Measurements from ENCODE around the gene EYA3.

Gene EYA3

GRCh38 chr1:28088168-28088961, at the start of gene EYA3:
Gene EYA3, minus strand, starts transcription at chr1:28088610. Its CDS starts 30,584 bp downstream, at chr1:28058026.
- DNase-seq, result peak; percentile 97

GRCh38 chr1:28136922-28137613, 48.7 kb upstream of the EYA3 start:
- no peak for DNase-seq

- DNase-seq, result no peak
Measured at GRCh38 chr1:28136169-28136921, 47.9 kb upstream of the EYA3 start.

GRCh38 chr1:28135371-28136168, 47.2 kb upstream of the EYA3 start:
- no peak for DNase-seq

- no peak for DNase-seq
Measured at GRCh38 chr1:28134651-28135207, 46.3 kb upstream of the EYA3 start.

GRCh38 chr1:28132171-28133167, 44.1 kb upstream of the EYA3 start:
- DNase-seq, result no peak

GRCh38 chr1:28130901-28131300, 42.5 kb upstream of the EYA3 start:
- no peak for DNase-seq

GRCh38 chr1:28129150-28129549, 40.7 kb upstream of the EYA3 start:
- DNase-seq, result no peak

- no peak for DNase-seq
Measured at GRCh38 chr1:28127617-28128257, 39.3 kb upstream of the EYA3 start.

- DNase-seq, result no peak
Measured at GRCh38 chr1:28126783-28127490, 38.5 kb upstream of the EYA3 start.

GRCh38 chr1:28126212-28126611, 37.8 kb upstream of the EYA3 start:
- DNase-seq, result no peak

- DNase-seq, result no peak
Measured at GRCh38 chr1:28123461-28123961, 35.1 kb upstream of the EYA3 start.

GRCh38 chr1:28122183-28122582, 33.8 kb upstream of the EYA3 start:
- no peak for DNase-seq

GRCh38 chr1:28119556-28119955, 31.1 kb upstream of the EYA3 start:
- no peak for DNase-seq

GRCh38 chr1:28118640-28119307, 30.4 kb upstream of the EYA3 start:
- no peak for DNase-seq

GRCh38 chr1:28115267-28115666, 26.9 kb upstream of the EYA3 start:
- DNase-seq, result no peak

GRCh38 chr1:28114844-28115243, 26.4 kb upstream of the EYA3 start:
- DNase-seq, result no peak

- no peak for DNase-seq
Measured at GRCh38 chr1:28113242-28113572, 24.8 kb upstream of the EYA3 start.

All from NCI-H2171 (cell line).